A673 (cell line): Measurements from ENCODE around the gene ZBED2. TPM values are rescaled to one million over a fixed set of nuclear protein-coding genes. Genes with fewer than 3 reads are reported as not detected.
"Not testable (repeated sequence)": the region's sequence is repeated elsewhere in the genome, so short reads cannot be mapped to it uniquely, and the experiment has no call there.

Experiments
- BruUV-seq: library from RNA; stranded (reverse); fragments of 400-500 nt; replicated peaks from 2 replicates; lab custom pipeline; 2021; lab: Mats Ljungman, UMichigan
- CTCF ChIA-PET: fragments of 300-600 bp; sonication (Branson Sonifier 250); formaldehyde crosslinking; loops from one replicate; lab custom pipeline; 2022; ENCODE audit warnings: antibody characterized with exemption; lab: Charles Lee
- POLR2A ChIA-PET: fragments of 300-600 bp; sonication (Branson Sonifier 250); formaldehyde crosslinking; loops from one replicate; lab custom pipeline; 2022; ENCODE audit warnings: antibody characterized with exemption; ENCODE audit not compliant: low non-redundant PET; lab: Charles Lee
- DNase-seq: peaks from one replicate; pipeline ENCODE4 v3.0.0-alpha.2; 2015; ENCODE audit warnings: low spot score
- H3K27ac ChIP-seq: fragments of 200-600 bp; sonication (generic); 2 replicates; pipeline ENCODE4 v1.5.1; 2016; ENCODE audit warnings: mixed run types, low read depth, mild to moderate bottlenecking, mixed read lengths, antibody characterized with exemption, low read length; ENCODE audit not compliant: poor library complexity, severe bottlenecking
- H3K27me3 ChIP-seq: fragments of 200-600 bp; sonication (generic); replicated peaks from 2 replicates; pipeline ENCODE4 v1.6.1; 2017; ENCODE audit warnings: mixed run types, low read depth, mild to moderate bottlenecking, mixed read lengths, antibody characterized with exemption, low read length; ENCODE audit not compliant: insufficient read depth, poor library complexity
- H3K36me3 ChIP-seq: fragments of 200-600 bp; sonication (generic); 2 replicates; pipeline ENCODE4 v1.6.1; 2016; ENCODE audit warnings: mixed run types, mild to moderate bottlenecking, mixed read lengths, antibody characterized with exemption, low read length; ENCODE audit not compliant: insufficient read depth, poor library complexity, severe bottlenecking
- H3K4me1 ChIP-seq: fragments of 200-600 bp; sonication (generic); 2 replicates; pipeline ENCODE4 v1.6.1; 2017; ENCODE audit warnings: mixed run types, mild to moderate bottlenecking, mixed read lengths, antibody characterized with exemption, low read length; ENCODE audit not compliant: insufficient read depth, poor library complexity, severe bottlenecking
- H3K4me3 ChIP-seq: fragments of 200-600 bp; sonication (generic); 2 replicates; pipeline ENCODE4 v1.5.1; 2016; ENCODE audit warnings: low read depth, mixed run types, mild to moderate bottlenecking, mixed read lengths, low read length; ENCODE audit not compliant: poor library complexity, severe bottlenecking
- H3K9me3 ChIP-seq: fragments of 200-600 bp; sonication (generic); 2 replicates; pipeline ENCODE4 v1.6.1; 2016; ENCODE audit warnings: mixed run types, low read depth, mild to moderate bottlenecking, mixed read lengths, antibody characterized with exemption, low read length; ENCODE audit not compliant: poor library complexity, severe bottlenecking
- CTCF ChIP-seq: fragments of 300-800, 200-600 bp; sonication (generic); conservative IDR thresholded peaks from 2 replicates; pipeline ENCODE4 v1.5.1; 2017; ENCODE audit warnings: low read depth, mild to moderate bottlenecking, antibody characterized with exemption, low read length, moderate library complexity, mixed read lengths
- EZH2 ChIP-seq: fragments of 200-600 bp; sonication (generic); IDR thresholded peaks from 2 replicates; pipeline ENCODE4 v1.6.1; 2017; ENCODE audit warnings: borderline replicate concordance, low read depth, mild to moderate bottlenecking, mixed read lengths, antibody characterized with exemption, low read length; ENCODE audit not compliant: poor library complexity, severe bottlenecking
- intact Hi-C: fragments of 100-400 bp; cut with micrococcal nuclease; formaldehyde crosslinking; loops from one replicate; pipeline ENCODE4 v1.10.0; 2022; ENCODE audit not compliant: unreplicated experiment
- total RNA-seq: library from RNA; stranded (reverse); gene quantifications from 2 replicates; pipeline ENCODE4 v1.2.3, GENCODE V29; 2021

Gene ZBED2
- total RNA-seq, 1 experiment from 2014 or later: not detected

GRCh38 chr3:111566844-111567243, 28.3 kb downstream of the ZBED2 start:
- H3K4me1 ChIP-seq: no peaks in the 10 kb centered on the region
- intact Hi-C loops: no loop called here
- no peaks in the 10 kb centered on the region for H3K9me3 ChIP-seq
- ChIA-PET POLR2A (no interaction called here), CTCF (no interaction called here)
- no peaks in the 10 kb centered on the region for H3K36me3 ChIP-seq
- DNase-seq: no peak
- TF ChIP-seq EZH2: no peak
- no peak for TF ChIP-seq CTCF
- H3K27me3 ChIP-seq: peaks cover 3% of the 10 kb centered on the region
- H3K4me3 ChIP-seq: no peak overlapping the region
- no TSS peak for BruUV-seq
- no peak overlapping the region for H3K27ac ChIP-seq

- CTCF ChIA-PET, H3K4me1 ChIP-seq, H3K27me3 ChIP-seq, H3K9me3 ChIP-seq, H3K36me3 ChIP-seq, intact Hi-C loops, DNase-seq, H3K27ac ChIP-seq, POLR2A ChIA-PET, H3K4me3 ChIP-seq, BruUV-seq: not testable (repeated sequence)
Measured at GRCh38 chr3:111561902-111562301, 33.2 kb downstream of the ZBED2 start.

- no TSS peak for BruUV-seq
- H3K36me3 ChIP-seq: no peaks in the 10 kb centered on the region
- no peaks in the 10 kb centered on the region for H3K9me3 ChIP-seq
- CTCF ChIA-PET: no interaction called here
- TF ChIP-seq CTCF: no peak
- no peak for TF ChIP-seq EZH2
- H3K4me1 ChIP-seq: no peaks in the 10 kb centered on the region
- POLR2A ChIA-PET: no interaction called here
- H3K27ac ChIP-seq: no peak overlapping the region
- intact Hi-C loops: no loop called here
- no peaks in the 10 kb centered on the region for H3K27me3 ChIP-seq
- no peak overlapping the region for H3K4me3 ChIP-seq
- DNase-seq: no peak
Measured at GRCh38 chr3:111548756-111549155, 46.4 kb downstream of the ZBED2 start.

- no peaks in the 10 kb centered on the region for H3K27me3 ChIP-seq
- H3K4me1 ChIP-seq: no peaks in the 10 kb centered on the region
- H3K36me3 ChIP-seq: no peaks in the 10 kb centered on the region
- no peak for DNase-seq
- ChIA-PET POLR2A (no interaction called here), CTCF (no interaction called here)
- no peak overlapping the region for H3K4me3 ChIP-seq
- TF ChIP-seq EZH2 (no peak), CTCF (no peak)
- no peak overlapping the region for H3K27ac ChIP-seq
- no TSS peak for BruUV-seq
- no peaks in the 10 kb centered on the region for H3K9me3 ChIP-seq
- intact Hi-C loops: no loop called here
Measured at GRCh38 chr3:111548092-111548491, 47.1 kb downstream of the ZBED2 start.
